Measurements from ENCODE around the gene TMEM30A. TPM values are rescaled to one million over a fixed set of nuclear protein-coding genes. Genes with fewer than 3 reads are reported as not detected.
A peak's percentile ranks its signal among the peaks of the same experiment; 100 is the strongest.

The TMEM30A gene
- total and polyA plus RNA-seq, 2 of the 13 experiments (the other 11 are each of a cell fraction or from before 2014, with no cell fraction given): 17.6 to 54.4 TPM

GRCh38 chr6:75284632-75285282 is at the start of gene TMEM30A (continued):
- no peak; the same call in 1 of the 2 replicates for TF ChIP-seq ZBED4 (CRISPR knock-in tag; IDR thresholded peaks at IDR 0.05; ENCODE audit: borderline replicate concordance)
- no peak for TF ChIP-seq EHMT2 (IDR thresholded peaks at IDR 0.05; ENCODE audit: borderline replicate concordance, low read depth, low read length)
- peak; percentile 39; the same call in 1 of the 2 replicates for TF ChIP-seq HCFC1 (IDR thresholded peaks at IDR 0.05; ENCODE audit: low read depth, low read length)
- no peak for TF ChIP-seq RFX3 (CRISPR knock-in tag; IDR thresholded peaks at IDR 0.05)
- TF ChIP-seq SP4 (CRISPR knock-in tag; IDR thresholded peaks at IDR 0.05): peak; percentile 87
- peak; percentile 90 for TF ChIP-seq MIER3 (CRISPR knock-in tag; IDR thresholded peaks at IDR 0.05; ENCODE audit: borderline replicate concordance)
- TF ChIP-seq SSRP1 (CRISPR knock-in tag; IDR thresholded peaks at IDR 0.05): no peak; the same call in 1 of the 2 replicates
- peak; percentile 82; the same call in 1 of the 2 replicates for TF ChIP-seq KDM4B (CRISPR knock-in tag; IDR thresholded peaks at IDR 0.05)
- TF ChIP-seq ZNF34 (CRISPR knock-in tag; IDR thresholded peaks at IDR 0.05; ENCODE audit: borderline replicate concordance): peak; percentile 91
- no peak for TF ChIP-seq ZFP90 (CRISPR knock-in tag; IDR thresholded peaks at IDR 0.05; ENCODE audit: borderline replicate concordance)
- no peak for TF ChIP-seq TMF1 (CRISPR knock-in tag; IDR thresholded peaks at IDR 0.05; ENCODE audit: low read depth)
- no peak for TF ChIP-seq ZNF737 (CRISPR knock-in tag; IDR thresholded peaks at IDR 0.05; ENCODE audit: borderline replicate concordance)
- TF ChIP-seq ZNF484 (CRISPR knock-in tag; IDR thresholded peaks at IDR 0.05; ENCODE audit: borderline replicate concordance, low read depth): no peak
- TF ChIP-seq ZNF33B (CRISPR knock-in tag; IDR thresholded peaks at IDR 0.05): 0 out of 2 replicates have a peak, but pooled peaks have one; percentile 67
- TF ChIP-seq KAT7 (CRISPR knock-in tag; IDR thresholded peaks at IDR 0.05; ENCODE audit: borderline replicate concordance): peak; percentile 97
- peak; percentile 90 for TF ChIP-seq ZNF879 (CRISPR knock-in tag; IDR thresholded peaks at IDR 0.05)
- TF ChIP-seq ZNF556 (CRISPR knock-in tag; IDR thresholded peaks at IDR 0.05; ENCODE audit: borderline replicate concordance): peak; percentile 63; the same call in 1 of the 2 replicates
- no peak for TF ChIP-seq ZNF672 (CRISPR knock-in tag; IDR thresholded peaks at IDR 0.05)
- TF ChIP-seq BORCS8-MEF2B (CRISPR knock-in tag; IDR thresholded peaks at IDR 0.05): peak; percentile 86
- TF ChIP-seq SATB2 (CRISPR knock-in tag; IDR thresholded peaks at IDR 0.05): no peak
- TF ChIP-seq FOXM1 (CRISPR knock-in tag; IDR thresholded peaks at IDR 0.05): no peak
- TF ChIP-seq JARID2 (CRISPR knock-in tag; IDR thresholded peaks at IDR 0.05; ENCODE audit: insufficient replicate concordance): no peak
- TF ChIP-seq ZNF552 (CRISPR knock-in tag; IDR thresholded peaks at IDR 0.05; ENCODE audit: borderline replicate concordance): no peak

All from HepG2 (cell line).